ENCODE measurements around the gene SUCLG2.

The SUCLG2 gene

DNA sequence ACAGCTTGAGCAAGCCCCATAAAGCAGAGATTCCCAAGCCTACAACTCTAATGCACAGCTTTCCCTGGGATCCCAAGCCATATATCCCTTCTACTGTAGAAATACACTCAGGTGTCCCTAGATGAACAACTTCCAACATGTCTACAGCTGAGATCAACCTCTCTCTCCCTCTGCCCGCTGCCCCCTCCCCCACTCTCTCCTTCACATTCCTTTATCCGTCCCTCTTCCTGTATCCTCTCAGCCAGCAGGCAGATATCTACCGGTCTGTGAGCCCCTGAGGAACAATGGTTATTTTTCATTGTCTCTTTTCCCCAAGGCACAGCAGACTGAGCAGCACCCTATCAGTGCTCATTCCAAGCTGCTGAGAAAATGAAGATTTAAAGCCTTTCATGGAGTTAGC is 138.6 kb downstream of the SUCLG2 start:
- DNase-seq (ENCODE audit: low read depth in 2 of 2): no peak

DNA sequence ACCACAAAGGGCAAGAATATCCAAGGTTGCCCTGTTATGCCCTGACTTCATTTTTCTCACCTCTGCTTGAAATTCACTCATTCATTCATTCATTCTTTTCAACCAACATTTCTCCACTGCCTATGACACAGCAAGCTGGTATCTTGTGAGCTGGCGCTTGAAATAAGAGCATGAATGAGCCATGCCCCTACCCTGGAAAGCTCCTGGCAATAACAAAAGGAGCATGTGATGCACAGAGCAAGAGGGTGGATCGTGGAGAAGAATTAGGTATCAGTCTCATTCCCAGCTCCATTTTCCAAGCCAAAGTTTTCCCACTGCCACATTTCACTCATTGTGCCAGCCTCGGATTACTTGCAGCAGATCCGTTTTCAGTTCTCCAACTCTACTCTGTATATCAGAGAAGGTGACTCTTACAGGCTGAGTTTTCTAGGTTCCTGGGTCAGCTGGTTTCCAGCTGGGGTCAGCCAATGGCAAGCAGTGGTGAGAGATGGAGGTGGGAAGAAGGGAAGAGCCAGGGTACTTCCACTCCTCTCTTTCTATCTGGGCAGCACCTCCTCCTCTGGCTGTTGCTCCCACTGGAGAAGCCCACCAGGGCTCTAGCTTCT is 144.8 kb downstream of the SUCLG2 start:
- DNase-seq (ENCODE audit: low read depth in 2 of 2): no peak

DNA sequence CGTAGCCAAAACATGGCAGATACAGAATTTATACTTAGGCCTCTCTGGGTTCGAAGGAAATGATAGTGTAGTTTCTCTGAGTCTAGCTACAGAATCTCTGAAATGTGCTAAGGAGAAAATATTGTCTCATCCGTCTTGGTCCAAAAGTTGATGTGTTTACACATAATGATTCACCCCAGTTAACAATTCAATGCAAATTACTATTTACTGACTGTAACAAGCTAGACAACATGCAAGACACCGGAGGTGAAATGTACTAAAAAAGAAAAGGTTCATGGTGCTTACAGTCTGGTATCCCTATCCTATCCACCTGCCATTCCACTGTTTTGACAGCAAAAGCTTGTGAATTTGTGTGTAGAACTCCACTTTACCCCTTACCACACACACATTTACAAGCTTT is 146.8 kb downstream of the SUCLG2 start:
- no peak for DNase-seq (ENCODE audit: low read depth in 2 of 2)

DNA sequence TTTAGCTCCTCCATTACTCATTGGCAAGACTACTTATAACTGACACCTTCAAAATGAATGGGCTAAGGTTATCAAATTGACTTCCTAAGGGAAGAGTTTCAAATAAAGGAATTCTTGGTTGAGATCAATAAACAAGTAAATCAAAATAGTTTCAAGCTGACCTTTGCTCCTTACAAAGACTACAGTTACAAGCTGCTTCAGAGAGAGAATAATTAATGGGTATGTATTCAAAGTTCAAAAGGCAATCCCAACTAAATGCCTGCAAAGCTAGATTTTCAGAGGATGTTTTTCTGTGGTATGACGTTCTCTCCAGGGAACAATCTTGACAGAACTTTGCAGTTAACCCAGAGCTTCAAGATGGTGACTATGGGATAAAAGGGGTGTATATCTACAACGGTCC is 153.7 kb downstream of the SUCLG2 start:
- no peak for DNase-seq (ENCODE audit: low read depth in 2 of 2)

DNA sequence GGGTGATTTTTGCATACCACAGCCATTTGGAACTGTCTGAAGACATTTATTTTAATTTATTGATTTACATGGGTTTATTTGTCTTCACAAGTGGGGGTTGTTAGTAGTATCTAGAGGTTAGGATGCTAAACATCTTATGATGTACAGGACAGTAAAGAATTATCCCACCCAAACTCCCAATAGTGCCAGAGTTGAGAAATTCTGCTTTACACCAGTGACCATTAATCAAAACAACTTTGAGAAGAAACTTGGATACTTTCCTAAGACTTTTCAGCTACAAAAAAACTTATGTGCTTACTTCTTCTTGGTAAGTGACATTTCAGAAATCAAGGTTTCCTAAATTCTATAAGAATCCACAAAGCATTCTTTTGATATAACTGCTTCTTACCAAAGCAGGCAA is 156.7 kb downstream of the SUCLG2 start:
- DNase-seq (ENCODE audit: low read depth in 2 of 2): no peak

DNA sequence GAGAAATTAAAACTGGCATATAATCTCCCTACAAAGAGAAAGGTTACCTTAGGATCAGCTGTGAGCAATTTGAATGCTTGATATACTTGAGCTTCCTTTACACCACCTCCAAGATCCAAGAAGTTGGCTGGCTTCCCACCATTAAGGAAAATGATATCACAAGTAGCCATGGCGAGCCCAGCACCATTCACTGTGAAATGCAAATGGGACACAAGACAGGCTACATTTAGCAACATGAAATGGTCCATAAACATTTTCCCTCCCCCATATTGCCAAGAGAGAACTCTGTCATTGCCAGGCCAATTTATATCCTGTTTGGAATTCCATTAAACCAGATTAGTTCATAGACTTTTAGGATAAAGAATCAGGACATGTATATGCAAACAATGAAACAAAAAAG is 158.7 kb downstream of the SUCLG2 start:
- no peak for DNase-seq (ENCODE audit: low read depth in 2 of 2)

DNA sequence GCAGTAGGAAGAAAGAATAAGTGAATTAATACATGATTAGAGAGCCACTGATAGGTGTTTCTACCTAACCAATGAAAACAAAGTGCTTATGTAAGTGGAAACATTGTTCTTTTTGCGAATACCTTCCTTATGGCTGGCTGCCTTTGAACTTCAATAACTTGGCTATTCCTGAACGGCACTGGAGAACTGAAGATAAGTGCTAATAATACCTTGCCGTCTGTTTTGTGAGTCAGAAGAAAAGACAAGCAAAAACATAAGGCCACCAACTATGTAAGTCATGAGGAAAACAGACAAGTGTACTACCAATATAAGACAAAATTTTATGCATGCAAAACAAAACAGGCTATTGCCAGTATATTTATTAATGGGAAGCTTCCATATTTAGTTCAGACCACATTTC is 160.6 kb downstream of the SUCLG2 start:
- no peak for DNase-seq (ENCODE audit: low read depth in 2 of 2)

DNA sequence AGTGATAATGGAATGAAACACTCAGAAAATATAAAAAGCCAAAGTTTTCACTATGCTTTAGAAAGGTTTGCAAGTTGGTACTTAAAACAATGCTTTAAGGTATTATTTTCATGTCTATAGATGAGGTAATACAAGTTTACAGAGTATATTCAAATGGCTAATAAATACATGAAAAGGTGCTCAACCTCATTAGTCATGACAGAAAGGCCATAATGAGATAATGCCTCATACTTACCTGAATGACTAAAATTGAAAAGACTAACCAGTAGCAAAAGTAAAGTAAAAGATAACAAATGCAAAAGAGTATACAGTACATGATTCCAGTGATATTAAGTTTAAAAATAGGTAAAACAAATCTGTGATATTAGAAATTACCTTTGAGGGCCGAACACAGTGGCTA is 163.8 kb downstream of the SUCLG2 start:
- DNase-seq (ENCODE audit: low read depth in 2 of 2): no peak

DNA sequence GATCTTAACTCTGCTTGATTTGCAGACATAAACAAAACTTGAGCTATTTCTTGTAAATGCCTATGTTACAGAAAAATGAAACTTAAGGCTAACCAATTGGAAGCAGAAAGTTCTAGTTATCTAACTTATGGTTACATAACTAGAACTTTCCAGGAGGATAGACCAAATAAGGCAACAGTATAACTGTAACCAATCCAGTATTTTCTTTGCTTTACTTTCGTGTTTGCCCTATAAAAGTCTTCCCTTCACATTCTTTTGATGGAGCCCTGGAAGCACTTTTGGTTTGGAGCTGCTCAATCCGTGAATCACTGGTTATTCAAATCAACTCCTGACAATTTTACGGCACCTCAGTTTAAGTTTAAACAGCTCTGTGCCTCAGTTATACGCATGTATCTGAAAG is 164.6 kb downstream of the SUCLG2 start:
- no peak for DNase-seq (ENCODE audit: low read depth in 2 of 2)

DNA sequence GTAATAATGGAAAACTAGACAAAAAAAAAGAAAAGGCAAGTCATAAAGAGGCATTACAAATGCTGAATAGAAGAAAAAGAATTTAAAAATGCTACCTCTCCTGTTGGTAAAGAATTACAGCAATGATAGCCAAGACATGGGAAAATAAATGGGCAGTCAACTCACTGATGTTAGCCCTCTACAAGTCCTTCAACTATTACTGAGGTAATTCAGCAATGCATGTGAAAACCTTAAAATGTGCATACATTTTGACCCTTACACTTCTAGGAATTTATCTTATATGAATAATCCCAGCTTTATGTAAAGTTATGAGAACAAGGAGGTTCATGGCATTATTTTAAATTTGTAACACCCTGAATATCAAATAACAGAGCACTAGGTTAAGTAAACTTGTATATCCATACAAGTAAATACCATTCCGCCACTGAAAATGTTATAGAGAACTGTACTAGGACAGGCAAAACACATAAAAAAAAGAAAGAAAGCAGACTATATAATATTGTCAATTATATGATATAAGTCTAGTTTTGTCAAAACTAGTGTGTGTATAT is 166.8 kb downstream of the SUCLG2 start:
- DNase-seq (ENCODE audit: low read depth in 2 of 2): no peak

DNA sequence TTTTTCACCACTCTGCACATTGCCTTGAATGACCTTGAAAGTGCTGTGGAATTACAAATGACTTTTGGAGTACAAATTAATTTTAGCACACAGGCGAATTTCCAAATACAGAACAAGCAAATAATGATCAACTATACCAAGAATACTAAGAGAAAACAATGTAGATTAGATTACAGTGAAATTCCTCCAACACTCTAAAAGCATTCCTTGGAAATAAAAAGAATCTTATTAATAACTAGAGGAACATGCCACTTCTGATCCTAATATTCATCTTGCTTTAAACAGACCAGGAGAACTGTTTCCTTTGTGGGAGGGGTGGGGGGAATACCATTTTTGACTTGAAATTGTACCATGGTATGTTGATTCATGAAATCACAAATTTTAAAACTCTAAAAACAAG is 167.5 kb downstream of the SUCLG2 start:
- DNase-seq (ENCODE audit: low read depth in 2 of 2): no peak

DNA sequence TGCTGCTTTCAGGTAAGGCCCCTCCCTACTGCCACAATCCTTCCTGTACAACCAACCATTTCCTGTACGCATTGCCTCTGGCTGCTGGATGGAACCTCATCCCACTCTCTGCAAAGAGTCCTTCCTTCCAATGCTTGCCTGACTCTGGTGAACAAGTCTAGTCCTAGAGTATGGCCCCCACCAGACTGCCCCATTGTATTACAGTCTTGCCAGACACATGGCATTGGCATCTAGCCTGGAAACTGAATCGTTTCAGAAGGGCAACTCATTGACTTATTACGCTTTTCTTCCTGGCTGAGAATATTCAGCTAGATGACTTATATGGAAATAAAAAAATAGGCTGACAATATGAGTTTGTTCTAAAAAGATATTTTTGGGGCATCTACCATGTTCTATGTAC is 170.3 kb downstream of the SUCLG2 start:
- DNase-seq (ENCODE audit: low read depth in 2 of 2): no peak

DNA sequence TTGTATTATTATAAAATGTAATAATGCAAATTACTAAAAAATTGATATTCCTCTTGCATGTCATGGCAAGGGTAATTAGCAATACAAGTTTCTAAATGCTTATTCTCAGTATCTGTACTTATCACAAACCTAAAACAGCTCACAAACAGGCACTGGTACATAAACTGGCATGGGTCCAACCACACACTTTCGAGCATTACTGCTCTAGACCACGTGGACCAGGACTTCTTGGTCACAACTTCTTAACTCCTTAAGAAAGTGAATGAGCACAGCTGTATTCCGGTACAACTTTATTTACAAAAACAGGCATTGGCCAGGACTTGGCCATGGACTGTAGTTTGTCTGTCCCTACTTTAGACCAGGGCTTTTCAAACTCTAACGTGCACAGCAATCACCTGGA is 173.3 kb downstream of the SUCLG2 start:
- DNase-seq (ENCODE audit: low read depth in 2 of 2): no peak

DNA sequence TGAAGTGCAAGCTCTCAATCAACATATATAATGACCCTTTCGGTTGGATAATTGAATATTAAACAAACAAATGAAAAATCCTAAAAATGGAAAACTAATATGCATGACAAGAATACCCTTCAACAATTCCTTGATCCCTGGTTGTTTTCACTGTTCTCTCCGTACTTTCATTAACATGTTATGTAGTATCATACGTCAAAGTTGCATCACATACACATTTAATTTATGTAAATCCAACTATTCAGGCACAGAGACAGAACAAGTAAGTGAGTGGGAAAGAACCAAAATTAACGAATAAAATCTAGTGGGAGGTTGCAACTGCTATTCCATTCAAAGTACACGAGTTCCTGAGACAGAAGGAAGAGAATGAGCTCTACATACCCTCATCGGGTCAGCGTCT is 176.0 kb downstream of the SUCLG2 start:
- no peak for DNase-seq (ENCODE audit: low read depth in 2 of 2)

DNA sequence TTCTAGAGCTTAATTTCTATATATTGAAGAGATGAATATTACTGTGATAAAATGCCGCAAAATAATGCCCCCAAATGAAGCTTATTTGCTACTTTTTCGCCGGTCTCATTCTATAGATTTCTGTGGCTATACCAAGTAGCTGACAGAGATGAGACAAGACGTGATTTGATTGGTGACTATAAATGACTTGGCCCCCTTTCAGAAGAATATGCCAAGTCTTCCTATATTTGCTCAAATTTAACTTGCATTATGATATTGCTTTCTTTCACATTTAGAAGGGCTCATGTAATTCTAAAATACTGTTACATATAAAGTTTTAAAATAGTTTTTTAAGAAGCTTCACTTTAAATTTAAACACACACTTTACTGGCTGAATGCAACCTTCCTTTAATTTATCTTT is 180.1 kb downstream of the SUCLG2 start:
- DNase-seq (ENCODE audit: low read depth in 2 of 2): no peak

DNA sequence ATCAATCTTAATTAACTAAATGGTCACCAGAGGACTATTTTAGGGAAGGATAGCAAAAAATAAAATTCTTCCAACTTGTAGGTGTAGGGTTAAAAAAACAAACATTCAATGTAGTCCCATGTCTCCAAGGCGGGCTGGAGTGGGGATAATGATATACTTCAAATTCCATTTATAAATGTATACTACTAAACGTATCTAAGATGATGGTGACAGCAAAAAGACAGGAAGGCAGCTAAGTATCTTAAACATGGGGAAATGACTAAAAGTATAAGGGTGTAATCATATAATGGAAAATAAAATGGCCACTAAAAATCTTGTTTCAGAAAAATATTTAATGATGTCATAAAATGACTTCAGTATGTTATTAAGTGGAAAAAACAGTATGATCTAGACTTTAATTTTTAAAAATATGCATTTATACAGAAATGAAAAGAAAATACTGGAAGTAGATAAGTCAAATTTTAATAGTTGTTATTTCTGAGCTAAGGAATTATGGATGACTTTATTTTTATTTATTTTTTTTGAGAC is 181.7 kb downstream of the SUCLG2 start:
- no peak for DNase-seq (ENCODE audit: low read depth in 2 of 2)

DNA sequence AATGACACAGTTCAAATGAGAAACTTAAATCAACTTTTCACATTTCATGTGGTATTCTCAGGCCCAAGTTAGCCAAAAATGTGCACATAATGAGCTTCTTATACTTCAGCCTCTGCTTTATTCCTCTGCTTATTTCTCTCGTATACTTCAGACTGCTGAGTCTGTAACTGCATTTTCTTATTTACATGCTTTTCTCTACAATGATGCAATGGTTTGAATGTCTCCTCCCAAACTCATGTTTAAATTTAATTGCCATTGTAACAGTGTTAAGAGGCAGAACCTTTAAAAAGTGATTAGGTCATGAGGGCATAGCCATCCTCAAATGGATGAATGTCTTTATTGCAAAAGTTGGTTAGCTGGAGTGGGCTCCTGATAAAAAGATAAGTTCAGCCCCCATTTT is 184.2 kb downstream of the SUCLG2 start:
- no peak for DNase-seq (ENCODE audit: low read depth in 2 of 2)

DNA sequence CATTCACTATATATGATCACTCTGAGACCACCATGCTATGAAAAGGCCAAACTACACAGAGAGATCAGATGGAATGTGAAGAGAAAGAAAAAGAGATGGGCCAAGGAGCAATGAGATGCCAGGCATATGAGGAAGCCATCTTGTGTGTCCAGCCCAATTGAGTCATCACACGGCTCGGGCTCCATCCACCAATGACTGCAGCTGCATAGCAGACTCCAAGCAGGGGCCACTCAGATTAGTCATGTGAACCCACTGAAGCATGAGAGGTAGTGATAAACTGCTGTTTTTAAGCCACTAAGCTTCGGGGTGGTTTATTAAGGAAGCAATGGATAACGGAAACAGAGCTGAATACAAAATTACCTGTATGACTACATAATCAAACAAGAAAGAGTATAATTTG is 185.9 kb downstream of the SUCLG2 start:
- no peak for DNase-seq (ENCODE audit: low read depth in 2 of 2)

DNA sequence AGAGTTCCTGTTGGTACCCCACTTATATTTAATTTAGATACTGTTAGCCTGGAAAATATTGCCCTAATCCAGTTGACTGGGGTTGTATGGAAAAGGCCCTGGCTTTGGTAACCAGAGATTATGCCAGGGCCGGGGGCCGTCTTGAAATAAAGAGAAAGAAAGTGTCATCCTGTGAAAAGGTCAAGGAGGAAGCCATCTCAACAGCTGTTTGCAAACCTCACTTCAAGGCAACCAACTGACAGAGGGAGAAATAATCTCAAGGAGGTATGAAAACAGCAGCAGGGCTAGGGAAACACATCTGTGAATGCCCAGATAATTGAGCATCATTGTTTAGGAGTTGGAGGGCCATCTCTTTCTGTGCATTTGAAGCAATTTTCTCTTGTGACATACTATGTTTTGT is 190.8 kb downstream of the SUCLG2 start:
- no peak for DNase-seq (ENCODE audit: low read depth in 2 of 2)

DNA sequence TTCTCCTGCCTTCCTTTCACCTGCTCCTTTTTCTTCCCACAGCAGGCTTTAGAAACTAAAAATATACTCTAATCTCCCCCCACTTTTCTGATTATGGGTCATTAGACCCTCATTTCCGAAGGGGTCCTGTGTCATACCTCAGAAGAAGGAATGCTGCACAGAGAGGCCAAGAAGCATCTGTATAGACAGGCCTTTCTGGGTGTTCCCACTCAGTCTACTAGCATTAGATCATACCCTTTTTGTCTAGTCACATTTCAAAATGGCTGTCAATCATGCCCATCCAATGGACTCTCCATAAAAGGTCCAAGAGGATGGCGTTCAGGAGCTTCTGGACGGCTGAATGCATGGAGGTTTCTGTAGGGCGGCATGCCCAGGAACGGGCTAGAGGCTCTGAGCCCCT is 192.2 kb downstream of the SUCLG2 start:
- DNase-seq (ENCODE audit: low read depth in 2 of 2): no peak

DNA sequence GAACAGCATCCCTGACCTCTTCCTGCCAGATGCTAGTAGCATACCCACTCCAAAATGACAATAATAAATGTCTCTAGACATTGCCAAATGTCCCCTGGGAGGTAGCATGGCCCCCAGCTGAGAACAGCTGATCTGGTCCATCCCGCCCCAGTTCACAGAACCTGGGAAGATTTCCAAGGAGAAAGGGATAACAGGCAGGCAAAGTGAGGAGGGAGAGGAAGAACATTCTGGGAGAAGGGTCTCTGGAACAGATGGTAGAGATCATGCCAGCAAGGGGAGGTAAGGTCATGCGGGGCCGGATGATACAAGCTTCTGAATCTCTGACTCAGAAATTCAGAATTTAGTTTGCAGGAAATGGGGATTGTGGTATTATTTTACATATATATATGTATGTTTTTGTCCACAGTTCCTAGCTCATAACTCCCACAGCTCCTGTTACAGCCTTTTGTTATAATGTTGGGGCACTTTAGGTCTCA is 192.7 kb downstream of the SUCLG2 start:
- DNase-seq (ENCODE audit: low read depth in 2 of 2): no peak

DNA sequence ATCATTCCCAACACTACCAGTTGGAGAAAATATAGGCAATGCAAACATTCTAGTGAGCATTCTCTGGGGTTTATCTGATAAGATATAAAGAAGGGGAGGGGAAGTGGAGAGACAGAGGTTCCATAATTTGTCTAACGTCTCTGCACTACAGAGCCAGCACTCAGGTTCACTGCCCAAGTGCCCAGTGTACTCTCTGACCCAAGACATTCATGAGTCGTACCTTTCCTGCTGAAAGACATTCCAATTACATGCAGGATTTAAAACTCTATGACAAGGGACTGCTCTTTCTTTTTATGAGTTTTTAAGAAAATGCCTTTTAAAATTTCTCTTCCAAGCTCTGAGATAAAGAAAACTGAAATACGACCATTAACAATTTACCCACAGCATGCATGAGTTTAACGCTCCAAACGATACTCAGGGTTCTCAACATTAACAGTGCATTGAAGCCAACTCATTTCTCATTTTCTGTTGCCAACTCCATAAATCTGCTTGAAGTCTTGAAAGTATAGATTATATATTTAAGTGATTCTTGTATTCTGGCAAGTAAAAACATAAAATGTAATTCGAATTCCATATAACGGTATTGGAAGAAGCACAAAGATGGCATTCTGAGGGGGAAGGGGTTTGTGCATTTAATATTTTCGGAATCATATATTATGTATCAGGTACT is 193.4 kb downstream of the SUCLG2 start:
- DNase-seq (ENCODE audit: low read depth in 2 of 2): no peak

DNA sequence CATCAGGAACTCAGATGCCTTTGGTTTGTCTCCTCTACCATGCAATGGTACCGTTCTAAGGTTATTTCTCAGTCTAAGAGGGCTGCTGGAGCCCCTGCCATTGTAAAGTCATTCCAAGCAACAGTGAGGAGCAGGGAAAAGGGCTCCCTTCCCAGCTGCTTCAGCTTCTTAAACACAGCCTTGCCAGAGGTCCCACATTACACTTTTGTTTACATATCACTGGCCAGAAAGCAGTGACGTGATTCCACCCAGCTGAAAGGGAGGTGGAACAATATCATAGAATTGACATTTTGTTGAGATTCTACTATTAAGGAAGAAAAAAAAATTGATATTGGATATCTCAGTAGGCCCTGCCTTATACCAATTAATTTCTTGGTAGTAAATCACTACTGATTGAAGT is 194.6 kb downstream of the SUCLG2 start:
- DNase-seq (ENCODE audit: low read depth in 2 of 2): no peak

Data from stimulated activated CD4-positive, alpha-beta T cell treated with anti-CD3 and anti-CD28 coated beads, Interleukin-15, amount 100 ng/mL, for 48 hours (primary cell).